NCI-H1694 treated with DMSO at 0.1 percent for 48 hours (cell line): ENCODE results near the gene UTP18.
"Not testable (repeated sequence)": the region's sequence is repeated elsewhere in the genome, so short reads cannot be mapped to it uniquely, and the experiment has no call there.

Experiments
- DNase-seq: peaks from one replicate; lab custom pipeline; 2025; lab: John Stamatoyannopoulos, UW

Gene UTP18

DNA sequence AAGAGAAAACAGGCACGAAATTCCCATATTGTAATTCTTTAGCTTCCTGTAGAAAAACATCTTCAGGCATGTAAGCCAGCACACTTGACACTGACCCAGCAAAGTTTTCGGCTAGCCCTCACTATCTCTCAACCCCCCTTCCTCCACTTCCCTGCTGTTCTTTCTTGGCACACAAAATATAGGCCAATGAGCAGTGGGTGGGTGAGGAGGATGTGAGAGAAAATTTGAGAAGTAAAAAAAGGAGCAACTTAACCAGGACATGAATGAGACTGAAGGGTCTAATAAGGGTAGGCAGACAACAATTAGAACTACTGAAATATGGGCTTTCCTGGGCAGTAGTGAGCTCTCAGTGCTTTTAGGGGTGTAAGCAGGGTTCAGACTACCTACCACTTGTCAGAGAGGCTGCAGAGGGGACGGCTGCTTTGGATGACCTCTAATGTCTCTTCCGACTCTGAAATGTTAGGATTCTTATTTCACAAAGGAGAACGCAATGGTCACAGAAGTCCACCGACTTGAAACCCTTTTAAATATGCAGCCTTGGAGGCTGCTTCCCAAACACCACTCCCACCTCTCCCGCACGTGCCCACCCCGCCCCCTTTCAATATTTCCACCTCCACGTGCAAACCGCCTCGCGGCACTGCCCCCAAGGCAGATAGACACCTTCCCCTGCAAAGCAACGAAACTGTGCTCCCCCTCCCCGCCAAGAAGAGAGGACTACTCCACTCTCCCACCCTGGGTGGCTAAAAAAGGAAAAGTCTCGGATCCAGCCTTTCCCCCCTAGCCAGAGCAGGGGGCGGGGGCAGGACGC lies 1.4 kb upstream of the UTP18 start:
- DNase-seq, result no peak

DNA sequence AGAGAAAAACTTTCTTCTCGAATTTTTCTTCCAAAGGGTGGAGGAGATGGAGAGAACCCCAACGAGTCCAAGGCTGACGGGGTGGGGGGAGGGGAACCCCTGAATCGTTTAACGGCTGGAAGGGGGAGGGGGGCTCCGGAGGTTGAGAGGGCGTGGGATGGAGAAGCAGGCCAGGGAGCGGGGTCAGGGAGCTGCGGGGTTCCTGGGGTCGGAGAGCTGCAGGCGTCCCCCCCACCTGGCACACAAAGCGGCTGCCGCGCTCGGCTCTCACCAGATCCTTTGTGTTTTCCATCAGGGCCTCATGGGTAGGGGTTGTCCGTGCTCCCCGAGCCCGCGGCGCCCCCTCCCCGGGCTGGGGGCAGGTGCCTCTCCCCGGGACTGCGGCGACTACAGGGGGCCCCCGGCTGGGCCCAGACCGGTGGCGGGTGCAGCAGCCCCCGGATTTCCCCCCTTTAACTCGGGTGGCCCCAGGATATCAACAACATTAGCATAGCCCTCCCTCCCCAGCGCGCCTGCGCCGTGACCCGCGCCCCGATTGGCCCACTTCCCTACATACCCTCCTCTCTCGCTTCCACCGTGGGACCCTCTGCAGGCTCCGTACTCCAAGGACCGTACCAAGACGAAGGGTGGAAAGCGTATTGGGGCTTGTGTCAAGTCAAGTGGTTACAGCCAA lies 646 bp upstream of the UTP18 start, which contains the start of gene MBTD1:
TSS of gene MBTD1 (minus strand) at position 486 of the 673 bp plus-strand sequence. CDS start 34,888 bp downstream, outside the sequence.
- DNase-seq, result peak; percentile 96

DNA sequence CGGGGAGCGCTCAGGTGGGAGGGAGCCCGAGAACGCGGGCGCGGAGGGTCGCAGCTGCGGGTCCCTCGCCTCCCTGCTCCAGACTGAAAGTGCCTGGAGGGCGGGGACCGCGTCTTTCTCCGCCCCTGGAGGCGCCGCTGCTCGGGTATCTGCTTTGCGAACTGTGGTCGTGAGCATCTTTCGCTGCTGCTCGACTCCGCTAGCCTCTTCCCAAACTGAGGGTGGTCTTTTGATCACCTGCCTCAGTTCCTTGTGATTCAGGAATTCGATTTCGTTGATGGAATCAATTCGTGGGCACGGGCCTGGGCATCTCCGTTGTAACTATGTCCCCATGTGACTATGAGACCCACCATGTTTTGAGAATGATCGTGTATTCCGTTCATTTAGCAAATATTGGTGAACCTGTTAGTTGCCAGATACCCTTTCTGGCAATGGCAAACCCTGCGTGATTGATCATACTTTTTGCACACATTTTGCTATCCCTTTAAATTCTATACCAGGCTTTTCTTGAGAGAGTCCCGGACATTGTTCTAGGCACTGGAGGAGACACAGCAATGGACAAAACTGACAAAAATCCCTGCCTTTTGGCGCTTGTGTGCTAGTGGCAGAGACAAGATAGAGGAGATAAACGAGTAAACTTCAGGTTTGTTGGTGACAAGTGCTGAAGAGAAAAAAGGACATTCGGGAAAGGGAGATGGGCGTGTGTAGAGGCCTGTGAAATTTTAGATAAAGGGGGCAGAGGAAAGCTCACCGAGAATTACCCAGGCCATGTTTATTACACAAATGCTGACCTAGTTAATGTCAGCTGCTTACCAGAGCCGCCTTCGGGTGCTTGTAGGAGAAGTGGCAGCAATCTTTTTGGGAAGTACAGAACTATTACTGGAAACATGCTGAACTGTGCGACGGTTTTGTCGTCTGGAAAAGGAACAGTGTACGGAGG lies 948 bp downstream of the UTP18 start:
- peak; percentile 32 for DNase-seq

DNA sequence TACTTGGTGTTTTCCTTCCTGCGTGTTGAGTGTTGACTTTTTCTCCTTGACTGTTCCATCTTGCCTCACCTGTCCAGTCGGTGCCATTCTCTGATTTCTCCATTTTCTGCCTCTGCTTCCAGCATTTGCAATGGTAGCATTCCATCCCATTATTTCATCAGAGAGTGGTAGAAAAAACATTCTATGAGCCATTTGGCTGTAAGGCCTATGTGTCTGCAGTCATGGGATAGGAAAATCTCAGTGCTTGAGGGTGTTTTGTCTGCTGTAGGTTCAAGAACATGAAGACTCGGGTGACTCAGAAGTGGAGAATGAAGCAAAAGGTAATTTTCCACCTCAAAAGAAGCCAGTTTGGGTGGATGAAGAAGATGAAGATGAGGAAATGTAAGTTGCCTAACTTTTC lies 2.7 kb downstream of the UTP18 start:
- no peak for DNase-seq

DNA sequence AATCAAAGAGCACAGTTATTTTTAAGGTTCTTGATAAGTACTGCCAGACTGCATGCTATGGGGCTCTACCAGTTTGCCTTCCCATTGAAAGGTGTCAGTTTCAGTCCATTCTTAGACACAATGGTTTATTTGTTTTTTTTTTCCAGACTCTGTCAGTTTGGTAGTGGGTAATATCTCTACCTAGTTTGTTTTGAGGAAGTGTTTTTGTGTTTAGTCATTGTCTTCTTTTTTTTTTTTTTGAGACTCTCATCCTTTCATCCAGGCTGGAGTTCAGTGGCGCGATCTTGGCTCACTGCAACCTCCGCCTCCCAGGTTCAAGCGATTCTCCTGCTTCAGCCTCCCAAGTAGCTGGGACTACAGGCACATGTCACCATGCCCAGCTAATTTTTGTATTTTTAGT lies 4.1 kb downstream of the UTP18 start:
- DNase-seq, result not testable (repeated sequence)

DNA sequence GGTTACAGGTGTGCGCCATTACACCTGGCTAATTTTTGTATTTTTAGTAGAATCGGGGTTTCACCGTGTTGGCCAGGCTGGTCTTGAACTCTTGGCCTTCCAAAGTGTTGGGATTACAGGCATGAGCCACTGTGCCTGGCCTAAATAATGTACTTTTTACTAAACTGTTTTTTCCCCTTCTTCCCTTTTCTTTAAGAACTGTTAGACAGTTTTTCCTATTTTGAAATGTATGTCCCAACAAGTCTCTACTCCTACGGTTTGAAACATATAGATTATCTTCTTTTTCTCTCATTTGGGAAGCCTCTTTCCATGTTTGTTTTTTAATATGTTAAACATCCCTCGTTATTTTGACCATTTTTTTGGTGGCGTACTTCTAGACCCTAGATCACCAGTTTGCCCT lies 9.6 kb downstream of the UTP18 start:
- DNase-seq, result no peak

DNA sequence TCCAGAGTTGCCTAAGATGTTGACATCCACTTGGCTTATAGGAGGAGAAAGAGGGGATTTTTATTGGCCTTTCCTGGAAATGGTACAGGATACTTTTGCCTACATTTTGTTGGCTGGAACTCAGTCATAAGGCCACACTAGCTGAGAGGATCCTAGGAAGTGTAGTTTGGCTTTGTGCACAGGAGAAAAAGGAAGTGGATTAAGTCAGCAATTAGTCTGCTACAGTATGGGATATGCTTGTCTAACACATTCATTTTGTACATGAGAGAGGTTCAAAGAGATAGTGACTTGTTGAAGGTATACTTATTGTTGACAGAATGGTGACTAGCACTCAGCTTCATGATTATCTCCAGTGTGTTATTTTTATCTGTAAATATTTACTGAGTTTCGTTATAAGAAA lies 10.3 kb downstream of the UTP18 start:
- DNase-seq, result no peak

DNA sequence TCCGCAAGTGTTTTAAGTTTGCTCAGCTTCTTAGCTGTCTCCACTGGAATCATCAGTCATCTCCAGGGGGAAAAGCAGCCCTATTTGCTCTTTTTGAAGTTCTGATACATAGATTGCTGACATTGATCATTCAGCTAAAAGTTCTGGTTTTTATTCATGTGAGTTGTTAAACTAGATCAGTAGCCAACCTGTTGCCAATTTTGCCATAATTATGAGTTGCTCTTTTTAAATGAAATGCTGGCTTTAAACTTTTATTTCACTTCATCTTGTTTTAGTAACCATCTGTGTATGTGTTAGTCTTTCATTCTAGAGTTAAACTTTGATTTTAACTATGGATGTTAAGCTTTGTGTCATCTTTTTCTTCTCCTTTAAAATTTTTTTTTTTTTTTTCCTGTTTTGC lies 12.5 kb downstream of the UTP18 start:
- DNase-seq, result no peak

DNA sequence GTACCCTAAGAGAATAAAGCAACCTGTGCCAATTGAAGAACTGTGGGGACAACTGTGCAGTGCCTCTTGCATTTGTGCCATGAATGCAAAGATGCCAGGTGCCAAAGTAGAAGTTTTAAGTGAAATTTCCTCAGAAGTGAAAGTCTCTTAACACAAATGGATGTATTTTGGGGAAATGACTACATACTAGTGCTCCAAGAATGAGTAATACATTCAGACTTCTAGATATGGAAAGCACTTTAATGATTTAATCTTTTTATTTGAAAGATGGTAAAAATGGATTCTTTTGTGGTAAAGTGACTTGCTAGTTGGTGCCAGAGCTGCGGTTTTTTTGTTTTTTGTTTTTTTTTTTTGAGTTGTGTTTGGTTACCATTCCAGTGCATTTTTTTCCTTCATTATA lies 15.0 kb downstream of the UTP18 start:
- no peak for DNase-seq

DNA sequence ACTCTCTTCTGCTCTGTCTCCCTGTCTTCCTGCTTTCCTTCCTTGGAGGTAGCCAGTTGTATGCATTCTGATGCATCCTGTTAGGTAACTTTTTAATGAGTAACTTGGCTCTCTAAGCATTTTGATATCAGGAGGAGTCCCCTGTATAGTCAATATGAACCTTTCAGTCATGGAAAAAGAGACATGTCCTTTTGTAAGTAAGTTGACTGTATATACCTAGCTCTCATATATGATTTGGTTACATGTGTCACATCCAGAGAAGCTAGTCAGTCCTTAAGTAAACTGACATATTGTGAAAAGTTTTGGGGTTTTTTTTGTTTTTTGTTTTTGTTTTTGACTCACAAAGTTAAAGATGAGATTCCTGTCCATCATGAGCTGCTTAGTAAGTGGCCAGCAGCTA lies 18.8 kb downstream of the UTP18 start:
- no peak for DNase-seq

DNA sequence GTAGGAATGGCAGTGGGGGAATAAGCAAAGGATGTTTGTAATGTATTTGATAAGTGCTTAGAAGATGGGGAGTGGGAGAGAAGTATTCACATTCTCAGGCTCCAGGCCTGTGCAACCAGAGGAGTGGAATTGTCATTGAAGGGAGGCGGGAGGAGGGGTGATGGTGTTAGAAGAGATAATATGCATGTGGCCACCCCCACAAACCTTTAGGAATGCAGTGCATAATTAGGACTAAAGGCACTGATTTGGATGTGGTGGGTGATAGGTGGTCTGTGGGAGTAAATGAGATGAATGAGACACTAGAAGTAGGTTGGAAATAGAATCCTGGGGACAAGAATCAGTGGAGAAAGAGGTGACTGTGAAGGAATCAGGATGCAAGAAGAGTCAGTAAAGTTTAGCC lies 27.1 kb downstream of the UTP18 start:
- DNase-seq, result no peak

DNA sequence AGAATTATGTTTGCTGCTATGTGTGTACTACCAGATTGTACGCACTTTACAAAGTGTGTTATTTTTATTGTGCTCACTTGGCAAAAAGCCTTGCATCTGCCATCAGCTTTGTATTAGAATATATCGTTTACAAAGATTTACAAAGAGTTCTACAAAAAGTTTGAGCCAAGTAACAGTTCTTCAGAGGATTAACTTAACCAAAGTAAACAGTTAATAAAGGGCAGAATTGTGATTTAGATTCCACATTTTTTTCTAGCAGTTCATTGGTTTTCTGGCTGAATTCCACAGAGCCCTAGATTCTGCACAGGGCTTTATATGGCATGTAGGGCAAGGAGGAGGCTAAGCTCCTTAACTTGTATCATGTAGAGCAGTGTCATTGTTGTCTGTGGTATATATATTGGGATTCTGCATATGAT lies 29.4 kb downstream of the UTP18 start:
- no peak for DNase-seq

DNA sequence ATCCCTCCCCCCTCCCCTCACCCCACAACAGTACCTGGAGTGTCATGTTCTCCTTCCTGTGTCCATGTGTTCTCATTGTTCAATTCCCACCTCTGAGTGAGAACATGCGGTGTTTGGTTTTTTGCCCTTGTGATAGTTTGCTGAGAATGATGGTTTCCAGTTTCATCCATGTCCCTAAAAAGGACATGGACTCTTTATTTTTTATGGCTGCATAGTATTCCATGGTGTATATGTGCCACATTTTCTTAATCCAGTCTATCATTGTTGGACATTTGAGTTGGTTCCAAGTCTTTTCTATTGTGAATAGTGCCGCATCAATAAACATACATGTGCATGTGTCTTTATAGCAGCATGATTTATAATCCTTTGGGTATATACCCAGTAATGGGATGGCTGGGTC lies 34.0 kb downstream of the UTP18 start:
- DNase-seq, result not testable (repeated sequence)

DNA sequence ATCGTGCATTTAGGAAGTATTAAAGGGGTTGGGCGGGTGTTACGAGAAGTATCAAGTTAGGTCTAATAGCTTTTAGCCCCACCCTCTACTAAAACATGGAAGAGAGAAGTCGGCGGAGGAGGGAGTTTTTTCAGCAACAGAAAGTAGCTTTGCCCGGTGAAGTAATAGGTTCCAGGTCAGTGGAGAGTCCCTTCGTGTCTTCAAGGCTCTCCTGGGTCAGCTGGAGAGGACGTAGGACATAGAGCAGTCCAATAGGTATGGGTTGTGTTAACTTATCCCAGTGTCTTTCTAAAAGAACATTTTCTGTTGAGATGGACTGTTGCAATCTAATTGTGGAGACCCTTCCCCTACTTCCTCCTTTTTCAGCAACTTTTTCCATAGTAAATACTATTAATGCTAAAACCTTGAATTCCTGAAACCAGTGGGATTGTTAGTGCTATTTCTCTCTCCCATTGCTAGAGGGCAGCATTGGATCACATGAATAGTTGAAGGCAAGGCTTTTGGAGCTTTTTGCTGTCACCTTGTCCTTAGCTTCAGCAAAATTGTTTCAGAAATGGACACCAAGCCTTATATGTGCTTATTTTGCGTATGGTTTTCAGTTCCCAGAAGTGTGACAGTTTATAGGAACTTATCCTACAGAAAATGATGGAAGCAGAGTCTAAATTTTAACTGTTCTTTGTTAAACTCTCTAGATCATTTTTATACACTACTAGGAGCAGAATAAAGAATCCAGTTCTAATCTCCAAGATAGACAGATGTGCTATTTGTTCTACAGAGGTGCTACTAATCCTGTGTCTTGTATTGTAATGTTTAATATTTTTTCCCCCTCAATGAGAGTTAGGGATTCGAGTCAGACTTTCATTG lies 38.4 kb downstream of the UTP18 start:
- DNase-seq, result peak; percentile 71

DNA sequence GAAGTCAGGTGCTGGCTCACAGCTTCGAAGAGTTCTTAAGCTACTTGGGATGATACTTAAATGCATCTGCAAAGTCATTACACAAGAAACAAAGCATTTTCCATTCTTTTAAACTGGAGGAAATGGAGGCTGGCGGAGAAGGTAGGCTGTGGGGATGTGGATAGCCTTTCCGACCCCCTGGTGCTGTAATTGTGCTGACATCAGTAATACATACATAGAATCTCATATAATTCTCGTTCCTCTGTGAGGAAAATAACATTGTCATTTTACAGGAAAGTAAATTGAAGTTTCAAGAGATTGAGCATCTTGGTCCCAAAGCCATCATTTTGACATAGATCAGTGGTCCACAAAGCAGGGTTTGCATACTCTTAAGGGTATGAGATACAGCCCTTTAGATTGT lies 39.5 kb downstream of the UTP18 start:
- DNase-seq, result no peak

DNA sequence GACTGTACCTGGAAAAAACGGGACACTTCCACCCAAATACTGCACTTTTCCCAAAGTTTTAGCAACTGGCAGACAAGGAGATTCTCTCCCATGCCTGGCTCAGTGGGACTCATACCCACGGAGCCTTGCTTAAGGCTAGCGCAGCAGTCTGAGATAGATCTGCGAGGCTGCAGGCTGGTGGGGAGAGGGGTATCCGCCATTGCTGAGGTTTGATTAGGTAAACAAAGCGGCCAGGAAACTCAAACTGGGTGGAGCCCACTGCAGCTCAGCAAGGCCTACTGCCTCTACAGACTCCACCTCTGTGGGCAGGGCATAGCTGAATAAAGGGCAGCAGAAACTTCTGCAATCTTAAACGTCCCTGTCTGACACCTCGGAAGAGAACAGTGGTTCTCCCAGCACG lies 44.8 kb downstream of the UTP18 start:
- DNase-seq, result no peak

DNA sequence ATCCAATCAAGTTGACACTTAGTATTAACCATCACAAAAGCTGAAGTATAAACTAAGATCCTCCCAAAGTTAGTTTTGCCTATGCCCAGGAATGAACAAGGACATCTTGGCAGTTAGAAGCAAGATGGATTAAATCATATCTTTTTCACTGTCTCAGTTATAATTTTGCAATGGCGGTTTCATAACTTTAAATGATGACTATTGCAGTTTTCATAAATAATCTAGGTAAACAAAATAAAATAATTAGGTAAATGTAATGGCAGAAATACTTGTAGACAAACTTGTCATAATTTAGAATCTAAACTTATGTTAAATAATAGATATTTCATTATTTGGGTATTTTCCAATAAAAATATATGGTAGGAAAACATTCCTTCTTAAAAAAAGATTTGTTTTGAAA lies 51.7 kb downstream of the UTP18 start:
- not testable (repeated sequence) for DNase-seq

DNA sequence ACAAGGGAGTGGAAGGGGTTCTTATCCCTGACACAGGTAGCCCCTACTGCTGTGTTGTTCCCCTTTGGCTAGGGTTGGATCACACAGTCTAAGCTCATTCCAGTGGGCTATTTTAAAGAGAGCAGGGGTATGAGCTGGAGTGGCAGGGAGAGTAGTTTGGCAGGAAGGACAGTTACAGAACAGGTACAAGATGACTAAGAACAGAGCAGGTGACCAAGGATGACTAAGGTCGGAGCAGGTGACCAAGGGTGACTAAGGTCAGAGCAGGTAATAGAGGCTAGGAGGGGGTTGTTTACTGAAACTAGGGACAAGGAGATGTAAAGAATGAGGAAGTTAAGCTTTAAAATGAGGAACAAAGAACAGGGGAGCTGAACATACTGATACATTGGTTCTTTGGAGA lies 58.8 kb downstream of the UTP18 start:
- no peak for DNase-seq

DNA sequence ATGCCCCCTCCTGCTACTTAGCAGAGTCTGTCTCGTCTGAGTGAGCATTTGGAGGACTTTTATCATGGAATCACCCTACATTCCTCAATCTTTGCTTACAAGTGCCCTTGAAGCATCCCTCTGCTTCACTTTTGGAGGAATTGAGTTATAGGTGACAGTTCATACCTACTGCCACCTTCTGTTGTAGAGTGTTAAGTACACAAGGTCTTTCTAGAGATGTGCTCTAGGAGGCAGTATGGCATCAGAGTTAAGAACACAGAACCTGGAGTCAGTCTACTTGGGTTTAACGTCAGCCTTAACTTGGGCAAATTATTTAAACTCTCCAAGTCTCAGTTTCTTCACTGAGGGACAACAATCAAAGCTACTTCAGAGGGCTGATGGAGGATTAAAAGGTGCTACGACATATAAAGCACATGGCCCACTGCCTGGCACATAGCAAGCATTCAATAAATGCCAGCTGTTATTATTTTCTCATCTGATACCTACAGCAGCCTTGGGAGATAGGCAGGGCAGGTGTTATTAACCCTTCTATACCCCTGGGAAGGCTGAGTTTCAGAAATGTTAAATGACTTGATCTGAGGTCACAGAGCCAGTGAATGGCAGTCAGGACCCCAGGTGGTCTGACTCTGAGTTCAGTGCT lies 62.2 kb downstream of the UTP18 start:
- peak; percentile 83 for DNase-seq

DNA sequence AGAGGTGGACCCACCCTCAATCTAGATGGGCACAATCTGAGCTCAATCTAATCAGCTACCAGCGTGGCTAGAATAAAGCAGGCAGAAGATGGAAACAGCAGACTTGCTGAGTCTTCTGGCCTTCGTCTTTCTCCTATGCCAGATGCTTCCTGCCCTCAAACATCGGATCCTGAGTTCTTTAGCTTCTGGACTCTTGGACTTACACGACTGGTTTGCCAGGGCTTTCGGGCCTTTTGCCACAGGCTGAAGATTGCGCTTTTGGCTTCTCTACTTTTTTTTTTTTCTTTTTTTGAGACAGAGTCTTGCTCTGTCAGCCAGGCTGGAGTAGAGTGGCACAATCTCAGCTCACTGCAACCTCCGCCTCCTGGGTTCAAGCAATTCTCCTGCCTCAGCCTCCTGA lies 65.1 kb downstream of the UTP18 start:
- DNase-seq, result no peak
